Ishikawa (cell line): ENCODE results near the gene PDK1.

ENCODE experiments used
- CEBPB ChIP-seq: IDR thresholded peaks from 2 replicates; pipeline ENCODE4 v1.6.1; 2012
- CREB1 ChIP-seq: IDR thresholded peaks from 2 replicates; pipeline ENCODE4 v1.6.1; 2012; ENCODE audit warnings: low read depth
- EGR1 ChIP-seq: IDR thresholded peaks from 2 replicates; pipeline ENCODE4 v1.6.1; 2012
- EP300 ChIP-seq: IDR thresholded peaks from 2 replicates; pipeline ENCODE4 v1.6.1; 2012; ENCODE audit warnings: borderline replicate concordance
- FOXM1 ChIP-seq: IDR thresholded peaks from 2 replicates; pipeline ENCODE4 v1.6.1; 2012; ENCODE audit warnings: low read depth, borderline replicate concordance
- NFIC ChIP-seq: IDR thresholded peaks from 2 replicates; pipeline ENCODE4 v1.6.1; 2012
- RAD21 ChIP-seq: IDR thresholded peaks from 2 replicates; pipeline ENCODE4 v1.6.1; 2012; ENCODE audit warnings: low read depth
- TAF1 ChIP-seq: IDR thresholded peaks from 2 replicates; pipeline ENCODE4 v1.6.1; 2012; ENCODE audit warnings: low read depth, mild to moderate bottlenecking
- TCF12 ChIP-seq: IDR thresholded peaks from 2 replicates; pipeline ENCODE4 v1.6.1; 2012; ENCODE audit warnings: low read depth
- TEAD4 ChIP-seq: IDR thresholded peaks from 2 replicates; pipeline ENCODE4 v1.6.1; 2012
- YY1 ChIP-seq: IDR thresholded peaks from 2 replicates; pipeline ENCODE4 v1.6.1; 2012; ENCODE audit warnings: low read depth
- ZBTB7A ChIP-seq: IDR thresholded peaks from 2 replicates; pipeline ENCODE4 v1.6.1; 2012; ENCODE audit warnings: low read depth
- TF ChIP-seq, protein P1 (sequence below): IDR thresholded peaks from 2 replicates; pipeline ENCODE4 v1.6.1; 2012
- TF ChIP-seq, protein P2 (sequence below): IDR thresholded peaks from 2 replicates; pipeline ENCODE4 v1.6.1; 2012
- TF ChIP-seq, protein P3 (sequence below): IDR thresholded peaks from 2 replicates; pipeline ENCODE4 v1.6.1; 2012; ENCODE audit warnings: low read depth, mild to moderate bottlenecking

The PDK1 gene

DNA sequence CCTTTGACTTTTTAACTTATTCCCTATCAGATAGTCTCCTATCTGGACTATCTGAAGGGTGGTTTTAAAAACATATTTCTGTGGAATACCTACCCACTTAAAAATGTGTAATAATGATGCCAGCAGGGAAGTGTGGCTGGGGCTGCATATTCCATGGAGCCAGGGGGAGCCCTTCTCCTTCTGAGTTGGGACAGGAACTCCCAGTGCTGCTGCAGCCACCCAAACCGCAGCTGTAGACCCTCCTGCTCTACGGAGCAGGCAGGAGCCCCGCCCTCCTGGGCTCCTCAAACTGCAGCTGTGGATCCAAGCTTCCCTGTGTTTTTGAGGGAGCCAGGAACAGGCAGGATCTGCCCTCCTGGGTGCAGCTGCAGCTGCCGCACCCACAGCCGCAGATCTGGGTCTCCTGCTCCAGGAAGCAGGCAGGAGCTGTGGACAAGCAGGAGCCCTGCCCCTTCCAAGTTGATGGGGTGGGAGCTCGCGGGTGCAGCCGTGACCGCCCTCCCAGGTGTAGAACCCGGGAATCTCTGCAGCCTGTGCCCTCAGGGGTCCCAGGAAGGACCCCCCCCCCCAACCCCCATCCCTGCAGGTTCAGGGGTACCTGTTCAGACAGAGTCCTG, 57.8 kb downstream of the PDK1 start:
- TF ChIP-seq ZBTB7A (no peak), TEAD4 (no peak), NFIC (no peak), EP300 (no peak), CREB1 (no peak), EGR1 (no peak), TCF12 (no peak), RAD21 (no peak), FOXM1 (no peak), CEBPB (no peak)
- TF ChIP-seq, protein P1, sequence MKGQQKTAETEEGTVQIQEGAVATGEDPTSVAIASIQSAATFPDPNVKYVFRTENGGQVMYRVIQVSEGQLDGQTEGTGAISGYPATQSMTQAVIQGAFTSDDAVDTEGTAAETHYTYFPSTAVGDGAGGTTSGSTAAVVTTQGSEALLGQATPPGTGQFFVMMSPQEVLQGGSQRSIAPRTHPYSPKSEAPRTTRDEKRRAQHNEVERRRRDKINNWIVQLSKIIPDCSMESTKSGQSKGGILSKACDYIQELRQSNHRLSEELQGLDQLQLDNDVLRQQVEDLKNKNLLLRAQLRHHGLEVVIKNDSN: no peak
- TF ChIP-seq, protein P2, sequence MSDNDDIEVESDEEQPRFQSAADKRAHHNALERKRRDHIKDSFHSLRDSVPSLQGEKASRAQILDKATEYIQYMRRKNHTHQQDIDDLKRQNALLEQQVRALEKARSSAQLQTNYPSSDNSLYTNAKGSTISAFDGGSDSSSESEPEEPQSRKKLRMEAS: no peak
- TF ChIP-seq, protein P3, sequence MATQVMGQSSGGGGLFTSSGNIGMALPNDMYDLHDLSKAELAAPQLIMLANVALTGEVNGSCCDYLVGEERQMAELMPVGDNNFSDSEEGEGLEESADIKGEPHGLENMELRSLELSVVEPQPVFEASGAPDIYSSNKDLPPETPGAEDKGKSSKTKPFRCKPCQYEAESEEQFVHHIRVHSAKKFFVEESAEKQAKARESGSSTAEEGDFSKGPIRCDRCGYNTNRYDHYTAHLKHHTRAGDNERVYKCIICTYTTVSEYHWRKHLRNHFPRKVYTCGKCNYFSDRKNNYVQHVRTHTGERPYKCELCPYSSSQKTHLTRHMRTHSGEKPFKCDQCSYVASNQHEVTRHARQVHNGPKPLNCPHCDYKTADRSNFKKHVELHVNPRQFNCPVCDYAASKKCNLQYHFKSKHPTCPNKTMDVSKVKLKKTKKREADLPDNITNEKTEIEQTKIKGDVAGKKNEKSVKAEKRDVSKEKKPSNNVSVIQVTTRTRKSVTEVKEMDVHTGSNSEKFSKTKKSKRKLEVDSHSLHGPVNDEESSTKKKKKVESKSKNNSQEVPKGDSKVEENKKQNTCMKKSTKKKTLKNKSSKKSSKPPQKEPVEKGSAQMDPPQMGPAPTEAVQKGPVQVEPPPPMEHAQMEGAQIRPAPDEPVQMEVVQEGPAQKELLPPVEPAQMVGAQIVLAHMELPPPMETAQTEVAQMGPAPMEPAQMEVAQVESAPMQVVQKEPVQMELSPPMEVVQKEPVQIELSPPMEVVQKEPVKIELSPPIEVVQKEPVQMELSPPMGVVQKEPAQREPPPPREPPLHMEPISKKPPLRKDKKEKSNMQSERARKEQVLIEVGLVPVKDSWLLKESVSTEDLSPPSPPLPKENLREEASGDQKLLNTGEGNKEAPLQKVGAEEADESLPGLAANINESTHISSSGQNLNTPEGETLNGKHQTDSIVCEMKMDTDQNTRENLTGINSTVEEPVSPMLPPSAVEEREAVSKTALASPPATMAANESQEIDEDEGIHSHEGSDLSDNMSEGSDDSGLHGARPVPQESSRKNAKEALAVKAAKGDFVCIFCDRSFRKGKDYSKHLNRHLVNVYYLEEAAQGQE: no peak

DNA sequence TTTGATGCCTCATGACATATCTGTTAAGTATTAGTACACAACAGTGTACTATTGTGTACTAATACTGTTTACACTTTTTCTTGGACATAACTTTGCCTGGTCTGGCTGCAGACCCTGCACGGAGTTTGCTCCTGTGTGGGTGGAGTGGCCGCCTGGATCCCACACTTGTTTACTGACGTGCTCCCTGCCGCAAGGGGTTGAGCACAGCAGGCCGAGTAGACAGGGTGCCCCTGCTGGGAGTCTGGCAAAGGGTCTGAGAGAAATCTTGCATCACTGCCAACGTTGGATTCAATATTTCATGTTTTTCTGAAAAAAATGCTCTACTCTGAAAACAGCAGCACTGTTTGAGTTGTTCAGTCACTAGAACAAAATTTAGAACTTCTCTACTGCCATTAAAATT, 59.0 kb downstream of the PDK1 start:
- TF ChIP-seq EGR1: peak; percentile 71
- TF ChIP-seq TEAD4: no peak
- no peak for TF ChIP-seq FOXM1
- no peak for TF ChIP-seq RAD21
- no peak for TF ChIP-seq TAF1
- TF ChIP-seq, protein P2: no peak
- TF ChIP-seq, protein P3: no peak
- peak; percentile 57 for TF ChIP-seq CEBPB
- TF ChIP-seq ZBTB7A: no peak
- TF ChIP-seq, protein P1: no peak
- TF ChIP-seq NFIC: peak; percentile 77
- TF ChIP-seq TCF12: no peak; the same call in 1 of the 2 replicates
- no peak for TF ChIP-seq YY1
- TF ChIP-seq CREB1: no peak
- TF ChIP-seq EP300: peak; percentile 38; the same call in 1 of the 2 replicates

- TF ChIP-seq, protein P3: no peak
- TF ChIP-seq TEAD4 (no peak), NFIC (no peak), FOXM1 (no peak), CEBPB (no peak)
Observed at GRCh38 chr2:172615727-172616261, 59.9 kb downstream of the PDK1 start.

- no peak for TF ChIP-seq RAD21
- TF ChIP-seq CEBPB: no peak
- TF ChIP-seq YY1: no peak
- TF ChIP-seq EGR1: no peak
- TF ChIP-seq, protein P3: no peak
- no peak for TF ChIP-seq EP300
- no peak for TF ChIP-seq ZBTB7A
- TF ChIP-seq NFIC: no peak
- no peak for TF ChIP-seq CREB1
- TF ChIP-seq, protein P1: no peak
Observed at GRCh38 chr2:172617115-172617514, 61.2 kb downstream of the PDK1 start.
